HCT116 (cell line): ENCODE results near the gene C15orf40. TPM values are rescaled to one million over a fixed set of nuclear protein-coding genes. Genes with fewer than 3 reads are reported as not detected.

ENCODE experiments used
- ATAC-seq: fragments of 200-7000 bp; cut with Tn5 transposase; 2 replicates; pipeline ENCODE4 v1.9.1; 2020; ENCODE audit warnings: mild to moderate bottlenecking, moderate library complexity
- BruUV-seq: library from RNA; stranded (reverse); fragments of 400-500 nt; replicated peaks from 2 replicates; lab custom pipeline; 2021; lab: Mats Ljungman, UMichigan
- CTCF ChIA-PET: fragments of 300-600 bp; sonication (Branson Sonifier 250); formaldehyde crosslinking; loops from one replicate; lab custom pipeline; 2021; ENCODE audit warnings: antibody characterized with exemption; lab: Charles Lee
- POLR2A ChIA-PET: fragments of 300-600, 350-600 bp; sonication (Branson Sonifier 250); formaldehyde crosslinking; loops from one replicate; lab custom pipeline; 2021; ENCODE audit warnings: antibody characterized with exemption; lab: Charles Lee
- RAD21 ChIA-PET, 2 experiments: fragments of 300-600 bp; sonication (Branson Sonifier 250); formaldehyde crosslinking; loops; one replicate each; lab custom pipeline; 2023; ENCODE audit warnings: low total read pairs in 2 of 2; ENCODE audit not compliant: uncharacterized antibody in 2 of 2, unreplicated experiment in 2 of 2, low non-redundant PET in 1 of 2; lab: Charles Lee
- DNase-seq: peaks from one replicate; pipeline ENCODE4 v3.0.0-alpha.2; 2010; ENCODE audit warnings: low read depth, low spot score
- H2AFZ ChIP-seq: fragments of 200-600 bp; shearing (Covaris generic), sonication (generic); 2 replicates; pipeline ENCODE4 v1.6.1; 2017; ENCODE audit warnings: low read depth, mixed run types, mixed read lengths, antibody characterized with exemption, low read length; ENCODE audit not compliant: poor library complexity, severe bottlenecking
- H3K27ac ChIP-seq: 2 replicates; pipeline ENCODE4 v1.5.1; 2012; ENCODE audit warnings: low read depth, low read length
- H3K27me3 ChIP-seq: fragments of 200-600 bp; sonication (generic); 2 replicates; pipeline ENCODE4 v1.6.1; 2016; ENCODE audit warnings: mixed run types, low read length, mixed read lengths; ENCODE audit not compliant: insufficient read depth
- H3K36me3 ChIP-seq, 2 experiments: fragments of 200-500 bp in 1 of 2; fragments of 200-600 bp in 1 of 2; sonication (Bioruptor generic) in 1 of 2; sonication (generic) in 1 of 2; 2 replicates each; pipeline versions ENCODE4 v1.5.1 to v1.6.1; 2014 to 2016; ENCODE audit warnings: low read length in 2 of 2, inconsistent platforms in 1 of 2, mixed read lengths in 1 of 2, mixed run types in 1 of 2; ENCODE audit not compliant: insufficient read depth in 2 of 2, control insufficient read depth in 1 of 2
- H3K4me1 ChIP-seq, 2 experiments: fragments of 200-600 bp in 1 of 2; sonication (generic) in 1 of 2; 2 replicates each; pipeline versions ENCODE4 v1.5.1 to v1.6.1; 2012 to 2017; ENCODE audit warnings: low read length in 2 of 2, inconsistent platforms in 1 of 2, mild to moderate bottlenecking in 1 of 2, mixed read lengths in 1 of 2, mixed run types in 1 of 2, moderate library complexity in 1 of 2; ENCODE audit not compliant: insufficient read depth in 2 of 2, control insufficient read depth in 1 of 2
- H3K4me2 ChIP-seq: fragments of 200-600 bp; sonication (generic); 2 replicates; pipeline ENCODE4 v1.6.1; 2017; ENCODE audit warnings: mixed run types, low read length, mixed read lengths
- H3K4me3 ChIP-seq, 2 experiments: fragments of 200-600 bp in 1 of 2; sonication (generic) in 1 of 2; replicated peaks in 1 of 2; 2 replicates each; pipeline ENCODE4 v1.5.1; 2011 to 2016; ENCODE audit warnings: low read length in 2 of 2, control low read depth in 1 of 2, low read depth in 1 of 2, mild to moderate bottlenecking in 1 of 2, mixed read lengths in 1 of 2, mixed run types in 1 of 2
- H3K79me2 ChIP-seq: fragments of 200-600 bp; sonication (generic); 2 replicates; pipeline ENCODE4 v1.6.1; 2017; ENCODE audit warnings: mild to moderate bottlenecking, mixed run types, low read length, moderate library complexity, mixed read lengths; ENCODE audit not compliant: insufficient read depth
- H3K9ac ChIP-seq: fragments of 200-600 bp; sonication (generic); 2 replicates; pipeline ENCODE4 v1.6.1; 2016; ENCODE audit warnings: low read length, mixed read lengths
- H3K9me2 ChIP-seq: fragments of 200-600 bp; sonication (generic), shearing (Covaris generic); 2 replicates; pipeline ENCODE4 v1.6.1; 2017; ENCODE audit warnings: mixed run types, mild to moderate bottlenecking, moderate library complexity; ENCODE audit not compliant: insufficient read depth
- H3K9me3 ChIP-seq, 2 experiments: fragments of 200-500 bp in 1 of 2; fragments of 200-600 bp in 1 of 2; sonication (Bioruptor generic) in 1 of 2; sonication (generic) in 1 of 2; 2 replicates each; pipeline ENCODE4 v1.6.1; 2014 to 2017; ENCODE audit warnings: low read length in 2 of 2, mixed read lengths in 2 of 2, inconsistent platforms in 1 of 2, low read depth in 1 of 2, mild to moderate bottlenecking in 1 of 2, mixed run types in 1 of 2, moderate library complexity in 1 of 2; ENCODE audit not compliant: control insufficient read depth in 1 of 2, insufficient read depth in 1 of 2
- H4K20me1 ChIP-seq: fragments of 200-600 bp; sonication (generic), shearing (Covaris generic); 2 replicates; pipeline ENCODE4 v1.6.1; 2017; ENCODE audit warnings: mixed run types, mild to moderate bottlenecking, moderate library complexity; ENCODE audit not compliant: insufficient read depth
- CEBPB ChIP-seq: IDR thresholded peaks from 2 replicates; pipeline ENCODE4 v1.6.1; 2012; ENCODE audit warnings: low read depth
- CTCF ChIP-seq, 3 experiments: fragments of 200-600 bp in 1 of 3; sonication (generic) in 1 of 3; IDR thresholded peaks in 2 of 3; conservative IDR thresholded peaks in 1 of 3; 2 replicates each; pipeline ENCODE4 v1.5.1; 2012 to 2017; ENCODE audit warnings: low read depth in 2 of 3, low read length in 2 of 3, antibody characterized with exemption in 1 of 3, borderline replicate concordance in 1 of 3, control low read depth in 1 of 3, mild to moderate bottlenecking in 1 of 3, mixed read lengths in 1 of 3, mixed run types in 1 of 3, moderate library complexity in 1 of 3; ENCODE audit not compliant: insufficient read depth in 1 of 3
- EGR1 ChIP-seq: IDR thresholded peaks from 2 replicates; pipeline ENCODE4 v1.6.1; 2012; ENCODE audit warnings: low read depth
- ELF1 ChIP-seq: IDR thresholded peaks from 2 replicates; pipeline ENCODE4 v1.6.1; 2012; ENCODE audit warnings: low read depth, borderline replicate concordance
- EZH2 ChIP-seq: fragments of 200-600 bp; sonication (generic); IDR thresholded peaks from 2 replicates; pipeline ENCODE4 v1.6.1; 2017; ENCODE audit warnings: antibody characterized with exemption, mixed run types
- FOSL1 ChIP-seq: IDR thresholded peaks from 2 replicates; pipeline ENCODE4 v1.6.1; 2012; ENCODE audit warnings: low read depth
- JUND ChIP-seq: IDR thresholded peaks from 2 replicates; pipeline ENCODE4 v1.6.1; 2012
- MAX ChIP-seq: IDR thresholded peaks from 2 replicates; pipeline ENCODE4 v1.6.1; 2012
- POLR2A ChIP-seq: IDR thresholded peaks from 2 replicates; pipeline ENCODE4 v1.7.0; 2011; ENCODE audit warnings: borderline replicate concordance; ENCODE audit not compliant: insufficient read depth, insufficient read length; ENCODE audit errors: extremely low read depth
- RAD21 ChIP-seq: IDR thresholded peaks from 2 replicates; pipeline ENCODE4 v1.6.1; 2012; ENCODE audit warnings: low read depth, mild to moderate bottlenecking
- SIN3A ChIP-seq: IDR thresholded peaks from 2 replicates; pipeline ENCODE4 v1.6.1; 2012; ENCODE audit warnings: low read depth
- SP1 ChIP-seq: IDR thresholded peaks from 2 replicates; pipeline ENCODE4 v1.6.1; 2012; ENCODE audit warnings: low read depth
- SRF ChIP-seq: IDR thresholded peaks from 2 replicates; pipeline ENCODE4 v1.6.1; 2012; ENCODE audit warnings: low read depth
- TCF7L2 ChIP-seq: IDR thresholded peaks from 2 replicates; pipeline ENCODE4 v1.7.0; 2011; ENCODE audit warnings: borderline replicate concordance, inconsistent platforms; ENCODE audit not compliant: insufficient read depth, insufficient read length; ENCODE audit errors: extremely low read depth
- YY1 ChIP-seq: IDR thresholded peaks from 2 replicates; pipeline ENCODE4 v1.6.1; 2011; ENCODE audit warnings: low read length, low read depth, moderate library complexity, mild to moderate bottlenecking; ENCODE audit not compliant: insufficient replicate concordance; ENCODE audit errors: extremely low read depth
- ZBTB33 ChIP-seq: IDR thresholded peaks from 2 replicates; pipeline ENCODE4 v1.6.1; 2011; ENCODE audit warnings: mild to moderate bottlenecking, low read length, moderate library complexity; ENCODE audit not compliant: insufficient replicate concordance; ENCODE audit errors: extremely low read depth
- ZNF274 ChIP-seq: fragments of 200-500 bp; sonication (Bioruptor generic); IDR thresholded peaks from 2 replicates; pipeline ENCODE4 v1.6.1; 2014; ENCODE audit warnings: mild to moderate bottlenecking, low read depth, low read length, inconsistent platforms
- intact Hi-C: fragments of 100-400 bp; cut with micrococcal nuclease; formaldehyde crosslinking; loops from 2 replicates; pipeline ENCODE4 v1.10.0; 2022
- total RNA-seq: library from RNA; stranded (reverse); gene quantifications from one replicate; pipeline ENCODE4 v1.2.1, GENCODE V29; 2021; ENCODE audit not compliant: unreplicated experiment

C15orf40 gene
- total RNA-seq, 1 experiment from 2014 or later, result 26.0 TPM

- TF ChIP-seq SRF (no peak), CTCF (IDR thresholded peaks at IDR 0.05 in 2 of 3, conservative IDR thresholded peaks at IDR 0.05 in 1 of 3; ENCODE audit: borderline replicate concordance in 1 of 3, insufficient read depth in 1 of 3, low read depth in 2 of 3, low read length in 2 of 3) (no peak), YY1 (no peak), FOSL1 (no peak), ZNF274 (no peak), SP1 (no peak), RAD21 (no peak), TCF7L2 (no peak)
- TF ChIP-seq, all 23 proteins: peak for 0
Measured at GRCh38 chr15:83057696-83058376, 46.4 kb upstream of the C15orf40 start (continued).

GRCh38 chr15:83057002-83057401 lies 45.6 kb upstream of the C15orf40 start:
- H4K20me1 ChIP-seq, result peaks cover 15% of the 10 kb centered on the region; the same call in 1 of the 2 replicates
- ChIA-PET POLR2A (interaction anchor here (0.8 to 0.9 kb wide), 2 partner anchors 9 to 10 kb away, joined by 3 read pairs; partner anchors contain the start of gene BTBD1), CTCF (interaction anchor here (1.1 kb wide), 1 partner anchor 324 kb away, joined by 4 read pairs; no protein-coding TSS in a partner anchor), RAD21 (no interaction called here)
- H2AFZ ChIP-seq, result no peak overlapping the region
- H3K27me3 ChIP-seq, result no peaks in the 10 kb centered on the region
- peaks cover 93% of the 10 kb centered on the region for H3K79me2 ChIP-seq
- no peak overlapping the region for H3K9ac ChIP-seq
- no peaks in the 10 kb centered on the region for H3K4me1 ChIP-seq
- H3K27ac ChIP-seq, result no peak overlapping the region
- peaks cover 25% of the 10 kb centered on the region in 2 experiments for H3K36me3 ChIP-seq
- DNase-seq (no peak), ATAC-seq (no peak)
- H3K9me2 ChIP-seq, result no peaks in the 10 kb centered on the region
- H3K9me3 ChIP-seq, result no peaks in the 10 kb centered on the region
- no peak overlapping the region for H3K4me2 ChIP-seq
- intact Hi-C loops, result no loop called here
- no TSS peak for BruUV-seq
- no peak overlapping the region for H3K4me3 ChIP-seq
- TF ChIP-seq JUND, result no peak
- TF ChIP-seq ZBTB33, result no peak
- no peak for TF ChIP-seq ELF1
- TF ChIP-seq POLR2A, result no peak
- TF ChIP-seq SP1, result no peak
- no peak for TF ChIP-seq CEBPB
- no peak for TF ChIP-seq SIN3A
- TF ChIP-seq CTCF (IDR thresholded peaks at IDR 0.05 in 2 of 3, conservative IDR thresholded peaks at IDR 0.05 in 1 of 3; ENCODE audit: borderline replicate concordance in 1 of 3, insufficient read depth in 1 of 3, low read depth in 2 of 3, low read length in 2 of 3), result no peak
- TF ChIP-seq RAD21, result no peak
- no peak for TF ChIP-seq EZH2
- TF ChIP-seq SRF, result no peak
- no peak for TF ChIP-seq MAX
- TF ChIP-seq EGR1, result no peak
